Activated CD4-positive, CD25-positive, alpha-beta regulatory T cell treated with anti-CD3 and anti-CD28 coated beads, Interleukin-2, amount 50 U/mL, for 16 hours (primary cell): ENCODE results near the gene STX18.
"Not testable (repeated sequence)": the region's sequence is repeated elsewhere in the genome, so short reads cannot be mapped to it uniquely, and the experiment has no call there.

Experiments used
- DNase-seq: peaks from one replicate; pipeline ENCODE4 v3.0.0-alpha.2; 2020; ENCODE audit warnings: low read depth, low spot score

Gene STX18

DNA sequence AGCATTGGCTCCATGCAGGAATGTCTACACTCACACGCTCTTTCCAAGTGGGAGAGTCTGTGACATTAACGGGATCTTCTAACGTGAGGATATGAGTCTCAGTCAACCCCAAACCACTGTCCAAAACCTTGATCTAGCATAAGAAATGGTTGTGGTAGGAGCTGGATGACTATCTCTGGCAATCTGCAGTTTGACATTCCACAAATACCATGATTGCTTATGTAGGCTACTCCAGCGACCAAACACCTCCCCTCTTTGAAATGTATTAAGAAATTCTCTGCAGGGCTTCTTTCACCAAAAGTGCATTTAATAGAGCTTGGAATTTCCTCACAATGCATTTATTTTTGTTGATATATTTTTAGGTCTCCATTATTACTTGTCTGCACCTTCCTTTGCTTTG is 14.1 kb upstream of the STX18 start:
- no peak for DNase-seq

DNA sequence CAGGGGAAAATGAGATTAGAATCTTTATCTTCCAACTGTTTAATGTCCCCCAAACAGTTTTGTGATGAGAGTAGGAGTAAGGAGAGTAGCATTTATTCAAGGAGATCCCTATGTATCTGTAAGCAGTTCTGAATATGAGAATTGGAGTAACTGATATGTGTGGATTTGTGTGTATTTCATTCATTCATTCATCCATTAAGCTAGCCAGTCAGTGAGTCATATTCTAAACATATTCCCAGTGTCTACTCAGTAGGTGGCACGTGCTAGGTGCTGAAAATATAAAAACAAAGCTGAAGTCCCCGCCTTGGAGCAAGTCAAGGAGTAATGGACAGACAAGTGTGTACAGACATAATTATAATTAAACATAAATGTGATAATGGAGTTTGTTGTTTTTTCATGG is 12.4 kb upstream of the STX18 start:
- no peak for DNase-seq

DNA sequence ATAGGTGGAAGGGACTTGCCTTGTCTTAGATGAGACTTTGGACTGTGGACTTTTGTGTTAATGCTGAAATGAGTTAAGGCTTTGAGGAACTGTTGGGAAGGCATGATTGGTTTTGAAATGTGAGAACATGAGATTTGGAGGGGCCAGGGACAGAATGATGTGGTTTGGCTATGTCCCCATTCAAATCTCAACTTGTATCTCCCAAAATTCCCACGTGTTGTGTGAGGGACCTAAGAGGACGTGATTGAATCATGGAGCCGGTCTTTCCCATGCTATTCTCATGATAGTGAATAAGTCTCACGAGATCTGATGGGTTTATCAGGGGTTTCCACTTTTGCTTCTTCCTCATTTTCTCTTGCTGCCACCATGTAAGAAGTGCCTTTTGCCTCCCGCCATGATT is 10.2 kb upstream of the STX18 start:
- DNase-seq: not testable (repeated sequence)

GRCh38 chr4:4550161-4550560 is 8.3 kb upstream of the STX18 start:
- not testable (repeated sequence) for DNase-seq

DNA sequence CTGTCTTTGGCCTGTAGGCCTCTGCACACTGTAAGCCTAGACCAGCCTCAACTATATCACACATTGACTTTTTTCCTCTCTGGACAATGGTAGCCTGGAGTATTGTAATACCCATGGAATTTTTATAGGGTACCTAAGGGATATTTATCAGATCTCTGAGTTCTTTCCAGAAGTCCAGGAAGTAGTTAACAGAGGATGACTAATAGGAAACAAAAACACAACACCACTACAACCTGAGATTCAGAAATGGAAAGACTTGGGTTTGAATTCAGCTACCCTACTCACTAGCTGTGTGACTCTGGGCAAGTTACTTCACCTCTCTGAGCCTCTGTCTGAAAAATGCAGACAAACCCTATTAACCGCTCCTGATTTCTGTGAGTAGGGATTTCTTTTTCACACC is 7.7 kb upstream of the STX18 start:
- DNase-seq: no peak

GRCh38 chr4:4542774-4543485 is 1.1 kb upstream of the STX18 start:
- DNase-seq: no peak

DNA sequence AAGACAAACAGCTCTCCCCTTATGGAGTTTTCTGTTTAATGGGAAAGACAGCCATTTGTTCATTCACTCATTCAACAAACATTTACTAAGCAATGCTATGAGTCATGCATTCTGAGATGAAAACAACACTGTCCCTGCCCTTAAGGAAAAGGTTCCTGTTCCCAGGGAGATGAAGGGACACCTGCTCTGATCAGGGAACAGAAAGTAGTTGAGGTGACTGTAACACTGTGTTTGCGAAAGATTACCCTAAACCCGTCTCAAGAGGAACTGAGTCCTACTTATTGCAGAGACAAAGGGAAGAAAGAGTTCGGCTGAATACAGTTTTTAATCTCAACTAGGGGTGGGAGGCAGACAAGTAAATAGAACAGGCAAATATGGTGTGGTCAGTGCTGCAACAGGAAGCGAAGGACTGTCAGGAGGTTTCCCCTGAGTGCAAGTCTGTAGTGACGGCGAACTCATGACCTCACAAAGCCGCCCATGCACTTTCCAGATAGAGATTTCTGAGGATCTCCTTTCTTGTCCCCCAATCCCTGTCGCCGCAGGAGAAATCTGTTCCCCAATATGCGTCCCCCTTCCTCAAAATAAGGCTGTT is 712 bp downstream of the STX18 start:
- no peak for DNase-seq

DNA sequence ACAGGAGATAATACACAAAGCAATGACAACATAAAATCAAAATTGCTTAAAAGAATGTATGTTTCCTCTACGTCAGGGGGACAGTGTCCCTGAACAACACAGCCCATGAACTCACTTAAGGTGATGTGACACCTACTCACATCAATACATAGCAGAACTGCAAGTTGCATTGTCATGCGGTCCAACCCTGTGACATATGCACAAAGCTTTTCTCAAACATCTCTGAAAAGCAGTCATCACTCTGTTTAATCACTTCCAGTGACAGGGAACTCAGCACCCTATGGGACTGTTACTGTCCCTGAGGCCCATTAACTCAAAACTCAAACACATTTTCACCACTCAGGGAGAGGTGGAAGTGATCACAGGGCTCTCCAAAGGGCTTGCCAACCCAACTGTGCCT is 2.4 kb downstream of the STX18 start:
- DNase-seq: no peak

GRCh38 chr4:4535590-4535989 is 6.3 kb downstream of the STX18 start:
- DNase-seq: no peak

DNA sequence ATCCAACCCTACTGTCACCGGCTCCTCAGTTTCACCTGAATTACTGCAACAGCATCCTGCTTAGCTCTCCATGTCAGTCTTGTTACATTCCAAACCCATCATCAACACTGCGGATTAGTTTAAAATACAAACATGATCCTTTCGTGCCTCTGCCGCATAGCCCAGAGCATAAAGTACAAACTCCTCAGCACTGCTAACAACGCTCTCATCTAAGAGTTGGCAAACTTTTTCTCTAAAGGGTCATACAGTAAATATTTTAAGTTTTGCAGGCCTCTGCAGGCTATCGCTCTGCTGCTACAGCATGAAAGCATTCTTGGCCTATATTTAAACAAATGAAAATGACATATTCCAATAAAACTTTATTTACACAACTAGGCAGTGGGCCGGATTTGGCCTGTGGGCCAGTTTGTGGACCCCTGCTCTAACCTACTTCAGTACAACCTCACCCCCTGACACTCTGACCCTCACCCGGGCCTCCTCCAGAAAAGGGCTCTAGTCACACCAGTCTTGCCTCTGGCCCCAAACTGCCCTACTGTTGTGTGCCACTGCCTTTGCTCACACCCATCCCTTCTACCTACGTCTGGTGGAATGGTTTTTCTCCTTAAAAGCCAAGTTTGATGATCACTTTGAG is 7.2 kb downstream of the STX18 start:
- DNase-seq: no peak

DNA sequence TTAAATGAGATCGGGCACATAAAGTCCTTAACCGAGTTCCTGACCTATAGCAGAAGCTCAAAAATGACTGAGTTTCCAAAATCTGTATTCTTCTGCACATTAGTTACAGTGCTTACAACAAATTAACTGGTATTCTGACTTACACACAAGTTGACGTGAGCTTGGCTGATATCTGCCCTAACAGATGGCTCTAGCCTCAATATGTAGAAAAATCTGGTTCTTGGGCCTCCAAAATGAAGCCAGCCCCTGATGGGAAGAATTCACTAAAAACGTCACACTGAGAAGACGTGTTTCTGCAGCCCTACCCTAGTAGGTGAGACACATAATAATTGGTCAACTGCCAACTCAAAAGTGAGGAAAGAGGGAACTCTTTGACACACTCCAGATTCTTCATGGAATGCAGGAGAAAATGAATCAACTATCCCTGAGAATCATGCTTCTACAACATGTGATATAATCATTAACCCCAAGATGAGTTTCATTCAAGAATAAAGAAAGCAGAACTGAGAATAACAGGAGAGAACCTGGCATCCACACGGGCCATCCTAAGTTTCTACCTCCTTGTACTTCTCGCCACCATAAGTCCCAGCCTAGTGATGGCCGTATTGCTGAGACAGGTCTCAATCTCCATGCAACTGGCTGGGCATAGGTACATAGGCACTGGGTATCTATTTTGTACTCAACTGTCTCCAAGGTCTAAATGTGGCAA is 8.2 kb downstream of the STX18 start:
- DNase-seq: no peak

DNA sequence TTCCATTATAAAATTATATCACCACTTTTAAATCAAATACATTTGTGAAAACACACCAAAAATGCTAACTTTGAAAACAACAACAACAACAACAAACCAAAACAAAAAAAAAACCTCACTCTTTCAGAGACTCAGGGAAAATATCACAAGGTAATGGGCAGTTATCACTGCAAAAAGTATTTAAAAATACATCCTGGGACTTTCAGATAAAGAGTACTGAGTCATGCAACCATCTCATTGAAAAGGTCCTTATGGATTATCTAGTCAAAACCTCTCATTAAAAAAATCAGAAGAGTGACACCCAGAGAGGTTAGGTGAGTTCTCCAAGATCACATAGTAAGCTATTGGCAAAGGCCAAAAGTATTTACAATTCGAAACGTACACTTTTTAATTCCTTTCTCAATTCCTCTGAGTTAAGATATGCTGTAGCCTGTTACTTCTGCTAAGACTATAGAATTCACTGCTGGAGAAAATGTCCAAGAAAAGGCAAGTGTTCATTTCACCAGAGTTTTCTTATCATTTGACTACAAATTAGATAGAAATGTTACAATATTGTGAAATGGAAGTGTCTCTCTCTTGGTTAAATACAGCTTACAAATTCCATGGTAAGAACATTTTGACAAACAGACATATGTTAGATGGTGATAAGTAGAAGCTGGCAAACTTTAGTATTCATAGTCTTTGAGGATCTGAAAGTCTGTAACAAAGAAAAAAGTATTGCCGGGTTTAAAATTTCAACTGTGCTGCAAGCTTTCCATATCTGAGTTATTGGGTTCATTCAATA is 9.3 kb downstream of the STX18 start:
- no peak for DNase-seq

DNA sequence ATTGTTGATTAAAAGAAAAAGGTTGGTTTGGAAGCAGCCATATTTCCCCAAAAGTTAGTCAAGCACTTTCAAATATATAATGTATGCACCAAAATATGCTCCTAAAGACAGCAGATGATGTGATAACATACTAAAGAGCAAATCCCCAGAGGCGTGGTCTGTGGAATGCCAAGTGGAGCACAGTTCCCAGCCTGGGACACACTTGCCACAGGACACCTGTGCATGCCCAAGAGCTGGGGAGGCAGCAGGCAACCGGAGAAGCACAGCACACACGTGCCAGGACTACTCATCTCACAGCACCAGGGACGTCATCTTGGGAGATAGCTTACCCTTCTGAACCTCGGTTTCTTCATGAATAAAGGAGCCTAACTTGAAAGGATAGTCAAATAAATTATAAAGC is 12.5 kb downstream of the STX18 start:
- no peak for DNase-seq

GRCh38 chr4:4526401-4526800 is 15.4 kb downstream of the STX18 start:
- no peak for DNase-seq

GRCh38 chr4:4524364-4524763 is 17.5 kb downstream of the STX18 start:
- DNase-seq: no peak

GRCh38 chr4:4521731-4522130 is 20.1 kb downstream of the STX18 start:
- DNase-seq: no peak

- no peak for DNase-seq
Observed at GRCh38 chr4:4521136-4521535, 20.7 kb downstream of the STX18 start.

- DNase-seq: no peak
Observed at GRCh38 chr4:4519297-4519894, 22.5 kb downstream of the STX18 start.

DNA sequence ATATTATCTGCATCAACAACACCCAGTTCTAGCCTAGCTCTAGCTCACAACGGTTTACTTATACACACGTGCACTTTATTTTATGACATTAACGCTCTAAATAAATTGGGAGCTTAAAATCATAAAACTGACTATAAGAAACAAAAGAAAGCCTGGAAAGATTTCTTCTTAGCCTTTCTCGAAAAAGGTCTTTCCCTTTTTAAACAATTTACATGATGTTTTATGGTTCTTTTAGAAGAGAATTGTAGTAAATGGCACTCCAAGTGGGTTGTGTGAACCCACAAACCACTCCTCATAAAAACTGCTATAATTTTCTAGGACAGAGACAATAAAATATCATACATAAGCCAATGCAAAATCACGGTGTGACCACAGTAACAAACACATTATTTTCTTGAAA is 23.1 kb downstream of the STX18 start:
- no peak for DNase-seq

GRCh38 chr4:4514786-4515185 is 27.1 kb downstream of the STX18 start:
- DNase-seq: no peak

DNA sequence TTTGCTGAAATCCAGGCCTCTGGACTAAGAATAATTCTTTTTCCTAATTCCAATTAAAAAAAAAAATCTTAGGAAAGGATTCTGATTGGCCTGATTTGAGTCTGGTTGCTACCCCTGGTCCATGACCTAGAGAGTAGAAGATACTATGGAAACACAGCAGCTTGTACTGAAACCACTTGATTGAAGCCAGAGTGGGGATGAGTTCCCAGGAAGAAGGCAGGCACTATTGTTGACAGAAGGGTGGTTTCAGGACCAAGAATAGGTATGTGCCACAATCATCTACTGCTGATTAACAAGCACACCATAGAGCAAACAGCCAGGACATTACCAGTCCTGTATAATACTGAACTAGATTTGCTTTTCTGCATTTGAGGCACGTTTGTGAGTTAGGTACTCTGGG is 29.6 kb downstream of the STX18 start:
- DNase-seq: no peak
